BJ (cell line): ENCODE results near the gene MYH10. TPM values are rescaled to one million over a fixed set of nuclear protein-coding genes. Genes with fewer than 3 reads are reported as not detected.

Experiments
- CTCF ChIA-PET: fragments of 350-600 bp; formaldehyde crosslinking; extraction: SDS; loops from one replicate; lab custom pipeline; 2021; ENCODE audit warnings: antibody characterized with exemption, inconsistent platforms; lab: Yijun Ruan, JAX
- POLR2A ChIA-PET: fragments of 300-600 bp; sonication (Branson Sonifier 250); formaldehyde crosslinking; extraction: SDS; loops from one replicate; lab custom pipeline; 2021; ENCODE audit warnings: antibody characterized with exemption; lab: Charles Lee
- DNase-seq: peaks from one replicate; pipeline ENCODE4 v3.0.0-alpha.2; 2011; ENCODE audit warnings: low read depth
- H3K27me3 ChIP-seq: 2 replicates; pipeline ENCODE4 v1.6.0; 2011; ENCODE audit warnings: low read length; ENCODE audit not compliant: control insufficient read depth, insufficient read depth
- H3K36me3 ChIP-seq: 2 replicates; pipeline ENCODE4 v1.5.1; 2011; ENCODE audit warnings: low read length; ENCODE audit not compliant: control insufficient read depth, insufficient read depth
- H3K4me3 ChIP-seq: 2 replicates; pipeline ENCODE4 v1.5.1; 2011; ENCODE audit warnings: low read depth, mild to moderate bottlenecking, control low read depth, low read length
- CTCF ChIP-seq: IDR thresholded peaks from 2 replicates; pipeline ENCODE4 v1.5.1; 2011; ENCODE audit warnings: low read depth, mild to moderate bottlenecking, control low read depth, inconsistent platforms, low read length, moderate library complexity; ENCODE audit not compliant: insufficient read depth
- polyA plus RNA-seq: library from polyadenylated mRNA; depleted of rRNA; stranded (reverse); fragments of >200 nt; gene quantifications from 2 replicates; pipeline ENCODE4 v1.2.3, GENCODE V29; 2011

The MYH10 gene
- polyA plus RNA-seq, 1 experiment, result 62.1 TPM

- POLR2A ChIA-PET, result interaction anchor here (0.9 kb wide), 1 partner anchor 8 kb away, joined by 3 read pairs; no protein-coding TSS in a partner anchor
- no peaks in the 10 kb centered on the region for H3K36me3 ChIP-seq
- no peak for DNase-seq
- no peaks in the 10 kb centered on the region for H3K27me3 ChIP-seq
- no peak for TF ChIP-seq CTCF
- CTCF ChIA-PET, result no interaction called here
- H3K4me3 ChIP-seq, result no peak overlapping the region
Measured at GRCh38 chr17:8610558-8610957, 20.0 kb downstream of the MYH10 start.

- ChIA-PET CTCF (interaction anchor here (0.6 to 0.7 kb wide), 2 partner anchors 20 to 142 kb away, joined by 3 read pairs; no protein-coding TSS in a partner anchor), POLR2A (interaction anchor here (0.7 kb wide), 1 partner anchor 10 kb away, joined by 7 read pairs; no protein-coding TSS in a partner anchor)
- Histone ChIP-seq H3K27me3 (no peaks in the 10 kb centered on the region), H3K4me3 (no peak overlapping the region), H3K36me3 (no peaks in the 10 kb centered on the region)
- TF ChIP-seq CTCF, result no peak
- DNase-seq, result no peak
Measured at GRCh38 chr17:8609910-8610309, 20.6 kb downstream of the MYH10 start.

GRCh38 chr17:8608001-8608400 lies 22.5 kb downstream of the MYH10 start:
- ChIA-PET POLR2A (no interaction called here), CTCF (interaction anchor here (1.3 kb wide), 1 partner anchor 9 kb away, joined by 3 read pairs; no protein-coding TSS in a partner anchor)
- no peak for TF ChIP-seq CTCF
- Histone ChIP-seq H3K27me3 (no peaks in the 10 kb centered on the region), H3K36me3 (no peaks in the 10 kb centered on the region), H3K4me3 (no peak overlapping the region)
- no peak for DNase-seq

GRCh38 chr17:8606401-8606800 lies 24.1 kb downstream of the MYH10 start:
- ChIA-PET POLR2A (no interaction called here), CTCF (no interaction called here)
- Histone ChIP-seq H3K36me3 (no peaks in the 10 kb centered on the region), H3K27me3 (no peaks in the 10 kb centered on the region), H3K4me3 (no peak overlapping the region)
- no peak for TF ChIP-seq CTCF
- no peak for DNase-seq

- POLR2A ChIA-PET, result interaction anchor here (0.6 kb wide), 1 partner anchor 8 kb away, joined by 3 read pairs; no protein-coding TSS in a partner anchor
- Histone ChIP-seq H3K4me3 (no peak overlapping the region), H3K27me3 (no peaks in the 10 kb centered on the region), H3K36me3 (peaks cover 2% of the 10 kb centered on the region)
- no peak for TF ChIP-seq CTCF
- CTCF ChIA-PET, result interaction anchor here (0.6 to 1.2 kb wide), 2 partner anchors 27 to 76 kb away, joined by 3 to 4 read pairs; no protein-coding TSS in a partner anchor
- DNase-seq, result no peak
Measured at GRCh38 chr17:8602679-8603078, 27.8 kb downstream of the MYH10 start.
